NCI-H1694 treated with DMSO at 0.1 percent for 48 hours (cell line): Measurements from ENCODE around the gene CCR2.

Experiments
- DNase-seq: peaks from one replicate; lab custom pipeline; 2025; lab: John Stamatoyannopoulos, UW

Gene CCR2

DNA sequence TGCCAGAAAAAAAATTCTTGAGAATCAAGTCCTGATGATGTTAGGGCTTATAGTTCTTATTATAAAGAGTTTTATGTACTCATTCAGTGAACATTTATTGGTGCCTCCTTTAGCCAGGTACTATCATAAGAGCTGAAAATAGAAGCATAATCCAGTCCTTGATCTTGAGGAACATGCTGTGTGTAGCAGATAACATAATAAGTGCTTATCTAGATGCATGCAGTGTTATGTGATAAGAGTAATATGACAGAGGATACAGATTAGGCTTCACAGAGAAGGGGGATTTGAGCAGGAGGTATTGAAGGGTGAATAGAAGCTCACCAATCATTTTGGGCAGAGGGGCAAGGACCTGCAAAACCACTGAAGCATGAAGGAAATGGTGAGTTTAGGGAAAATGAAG lies 1.1 kb downstream of the CCR2 start:
- DNase-seq, result no peak

DNA sequence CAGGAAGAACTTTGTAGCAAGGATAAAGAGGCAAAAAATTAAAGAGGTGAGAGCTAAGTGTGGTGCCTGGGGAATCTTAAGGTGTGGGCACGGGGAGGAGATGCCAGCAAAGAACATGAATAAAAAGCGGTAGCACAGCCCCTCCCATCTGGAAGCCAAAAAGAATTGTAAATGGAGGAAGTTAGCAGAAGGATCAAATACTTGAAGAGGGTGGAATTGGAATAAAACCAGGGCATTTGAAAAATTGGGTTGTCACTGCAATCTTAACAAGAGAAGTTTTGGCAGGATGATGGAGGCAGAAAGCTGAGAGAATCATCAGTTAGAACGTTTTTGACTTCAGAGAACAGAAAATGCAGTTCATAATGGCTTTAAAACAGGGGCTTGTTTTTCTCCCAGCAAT lies 2.4 kb downstream of the CCR2 start:
- no peak for DNase-seq

DNA sequence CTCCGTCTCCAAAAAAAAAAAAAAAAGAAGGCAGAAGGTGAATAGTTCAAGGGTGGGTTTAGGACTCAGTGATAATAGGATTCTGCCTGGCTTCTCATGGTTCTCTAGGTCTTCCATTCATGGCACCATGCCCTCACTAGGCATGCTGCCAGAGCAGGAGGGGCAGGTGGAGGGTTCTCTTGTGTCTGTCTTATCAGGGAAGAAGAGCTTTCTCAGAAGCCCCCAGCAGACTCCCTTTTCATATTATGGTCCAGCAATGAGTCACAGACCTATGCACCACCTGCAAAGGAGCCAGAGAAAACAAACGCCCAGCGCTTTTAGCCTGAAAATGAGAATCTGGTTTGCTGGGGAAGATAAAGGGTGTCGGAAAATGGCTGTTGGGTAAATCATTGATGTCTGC lies 3.0 kb downstream of the CCR2 start:
- no peak for DNase-seq

GRCh38 chr3:46358466-46358865 lies 4.6 kb downstream of the CCR2 start:
- no peak for DNase-seq

- DNase-seq, result peak; percentile 43
Measured at GRCh38 chr3:46359733-46360493, 6.0 kb downstream of the CCR2 start.

DNA sequence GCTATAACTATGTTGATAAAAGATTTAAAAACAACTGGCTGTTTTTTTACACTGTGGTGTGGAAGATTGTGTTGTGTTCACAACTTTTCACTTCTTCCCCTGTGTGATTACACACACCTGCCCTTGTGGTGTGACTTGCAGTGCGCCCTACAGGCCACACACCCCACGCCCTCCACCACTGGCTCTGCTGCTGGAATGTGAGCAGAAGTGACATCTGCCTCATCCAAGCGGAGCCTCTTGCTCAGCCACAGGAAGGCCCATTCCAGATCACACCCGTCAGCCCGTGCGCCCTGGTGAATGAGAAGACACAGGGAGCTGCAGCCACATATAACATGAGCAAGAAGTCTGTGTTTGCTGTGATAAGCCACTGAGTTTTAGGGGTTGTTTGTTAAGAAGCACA lies 7.0 kb downstream of the CCR2 start:
- DNase-seq, result no peak

DNA sequence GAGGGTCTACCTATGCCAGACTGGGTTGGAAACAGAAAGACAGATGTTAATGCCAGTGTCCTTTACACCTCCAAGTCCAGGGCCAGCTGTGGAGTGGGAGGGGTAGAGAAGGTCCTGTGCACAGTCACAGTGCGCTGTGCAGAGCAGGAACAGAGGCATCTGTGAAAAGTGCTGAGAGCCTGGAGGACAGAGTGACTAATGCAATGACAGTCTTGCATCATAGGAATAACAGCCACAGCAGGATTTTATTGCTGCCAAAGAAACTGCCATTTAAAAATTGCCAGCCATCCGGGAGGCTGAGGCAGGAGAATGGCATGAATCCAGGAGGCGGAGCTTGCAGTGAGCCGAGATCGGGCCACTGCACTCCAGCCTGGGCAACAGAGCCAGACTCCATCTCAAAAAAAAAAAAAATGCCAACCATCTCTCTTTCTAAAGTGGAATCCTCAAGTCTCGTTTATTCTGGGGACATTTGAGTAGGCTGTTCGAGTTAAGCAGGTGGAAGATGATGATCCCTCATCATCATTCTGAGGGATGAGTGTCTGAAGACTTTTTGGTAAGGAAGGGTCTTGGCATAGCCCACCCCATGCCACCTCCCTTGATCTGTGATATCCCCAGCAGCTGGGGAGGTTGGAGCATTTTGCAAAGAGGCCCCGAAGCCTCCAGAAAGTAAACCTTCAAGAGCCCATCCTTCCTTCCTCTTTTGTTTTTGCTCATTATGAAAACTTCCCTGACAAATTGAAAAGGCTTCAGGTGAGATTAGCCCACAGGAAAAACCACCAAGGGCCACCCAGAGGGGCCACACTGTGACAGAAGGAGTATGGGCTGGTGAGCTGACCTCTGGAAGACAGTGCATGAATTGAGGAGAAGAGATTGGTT lies 7.7 kb downstream of the CCR2 start:
- no peak for DNase-seq

DNA sequence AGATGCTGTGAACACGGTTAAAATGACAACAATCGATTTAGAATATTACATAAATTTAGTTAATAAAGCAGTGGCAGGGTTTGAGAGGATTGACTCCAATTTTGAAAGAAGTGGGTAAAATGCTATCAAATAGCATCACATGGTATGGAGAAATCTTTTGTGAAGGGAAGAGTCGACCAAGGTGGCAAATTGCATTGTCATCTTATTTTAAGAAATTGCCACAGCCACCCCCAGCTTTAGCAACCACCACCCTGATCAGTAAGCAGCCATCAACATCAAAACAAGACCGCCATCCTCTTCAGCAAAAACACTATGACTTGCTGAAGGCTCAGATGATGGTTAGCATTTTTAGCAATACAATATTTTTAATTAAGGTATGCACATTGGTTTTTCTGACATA lies 11.1 kb downstream of the CCR2 start:
- DNase-seq, result no peak

- DNase-seq, result no peak
Measured at GRCh38 chr3:46365737-46366524, 12.0 kb downstream of the CCR2 start.

GRCh38 chr3:46367811-46368210 lies 13.9 kb downstream of the CCR2 start:
- no peak for DNase-seq

DNA sequence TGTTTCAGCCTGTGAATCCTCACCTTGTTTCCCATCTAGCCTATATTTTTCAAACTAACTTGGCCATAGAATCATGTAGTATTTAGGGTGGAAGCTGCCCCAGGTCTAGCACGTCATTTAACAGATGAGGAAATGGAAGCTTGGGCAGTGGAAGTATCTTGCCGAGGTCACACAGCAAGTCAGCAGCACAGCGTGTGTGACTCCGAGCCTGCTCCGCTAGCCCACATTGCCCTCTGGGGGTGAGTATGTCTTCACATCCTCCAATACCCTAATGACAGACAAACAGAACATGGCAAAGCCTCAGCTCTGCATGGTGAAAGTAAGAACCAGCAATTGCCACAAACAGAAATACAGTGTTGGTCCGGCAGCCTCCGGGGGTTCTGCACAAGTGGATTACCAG lies 14.7 kb downstream of the CCR2 start:
- no peak for DNase-seq

- DNase-seq, result no peak
Measured at GRCh38 chr3:46369151-46369550, 15.2 kb downstream of the CCR2 start.

- DNase-seq, result no peak
Measured at GRCh38 chr3:46369675-46370132, 15.8 kb downstream of the CCR2 start.

DNA sequence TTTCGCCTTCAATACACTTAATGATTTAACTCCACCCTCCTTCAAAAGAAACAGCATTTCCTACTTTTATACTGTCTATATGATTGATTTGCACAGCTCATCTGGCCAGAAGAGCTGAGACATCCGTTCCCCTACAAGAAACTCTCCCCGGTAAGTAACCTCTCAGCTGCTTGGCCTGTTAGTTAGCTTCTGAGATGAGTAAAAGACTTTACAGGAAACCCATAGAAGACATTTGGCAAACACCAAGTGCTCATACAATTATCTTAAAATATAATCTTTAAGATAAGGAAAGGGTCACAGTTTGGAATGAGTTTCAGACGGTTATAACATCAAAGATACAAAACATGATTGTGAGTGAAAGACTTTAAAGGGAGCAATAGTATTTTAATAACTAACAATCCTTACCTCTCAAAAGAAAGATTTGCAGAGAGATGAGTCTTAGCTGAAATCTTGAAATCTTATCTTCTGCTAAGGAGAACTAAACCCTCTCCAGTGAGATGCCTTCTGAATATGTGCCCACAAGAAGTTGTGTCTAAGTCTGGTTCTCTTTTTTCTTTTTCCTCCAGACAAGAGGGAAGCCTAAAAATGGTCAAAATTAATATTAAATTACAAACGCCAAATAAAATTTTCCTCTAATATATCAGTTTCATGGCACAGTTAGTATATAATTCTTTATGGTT lies 17.1 kb downstream of the CCR2 start, which contains the start of gene CCR5:
CCR5 (plus strand) TSS at position 108 of the 680 bp plus-strand sequence. CDS start 1,957 bp downstream, outside the sequence.
- no peak for DNase-seq

- no peak for DNase-seq
Measured at GRCh38 chr3:46371519-46372340, 17.8 kb downstream of the CCR2 start.

- no peak for DNase-seq
Measured at GRCh38 chr3:46372492-46373359, 18.8 kb downstream of the CCR2 start.

DNA sequence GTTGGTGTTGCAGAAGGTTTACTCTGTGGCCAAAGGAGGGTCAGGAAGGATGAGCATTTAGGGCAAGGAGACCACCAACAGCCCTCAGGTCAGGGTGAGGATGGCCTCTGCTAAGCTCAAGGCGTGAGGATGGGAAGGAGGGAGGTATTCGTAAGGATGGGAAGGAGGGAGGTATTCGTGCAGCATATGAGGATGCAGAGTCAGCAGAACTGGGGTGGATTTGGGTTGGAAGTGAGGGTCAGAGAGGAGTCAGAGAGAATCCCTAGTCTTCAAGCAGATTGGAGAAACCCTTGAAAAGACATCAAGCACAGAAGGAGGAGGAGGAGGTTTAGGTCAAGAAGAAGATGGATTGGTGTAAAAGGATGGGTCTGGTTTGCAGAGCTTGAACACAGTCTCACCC lies 20.8 kb downstream of the CCR2 start:
- DNase-seq, result no peak

DNA sequence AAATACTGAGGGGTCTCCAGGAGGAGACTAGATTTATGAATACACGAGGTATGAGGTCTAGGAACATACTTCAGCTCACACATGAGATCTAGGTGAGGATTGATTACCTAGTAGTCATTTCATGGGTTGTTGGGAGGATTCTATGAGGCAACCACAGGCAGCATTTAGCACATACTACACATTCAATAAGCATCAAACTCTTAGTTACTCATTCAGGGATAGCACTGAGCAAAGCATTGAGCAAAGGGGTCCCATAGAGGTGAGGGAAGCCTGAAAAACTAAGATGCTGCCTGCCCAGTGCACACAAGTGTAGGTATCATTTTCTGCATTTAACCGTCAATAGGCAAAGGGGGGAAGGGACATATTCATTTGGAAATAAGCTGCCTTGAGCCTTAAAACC lies 21.3 kb downstream of the CCR2 start:
- DNase-seq, result no peak

DNA sequence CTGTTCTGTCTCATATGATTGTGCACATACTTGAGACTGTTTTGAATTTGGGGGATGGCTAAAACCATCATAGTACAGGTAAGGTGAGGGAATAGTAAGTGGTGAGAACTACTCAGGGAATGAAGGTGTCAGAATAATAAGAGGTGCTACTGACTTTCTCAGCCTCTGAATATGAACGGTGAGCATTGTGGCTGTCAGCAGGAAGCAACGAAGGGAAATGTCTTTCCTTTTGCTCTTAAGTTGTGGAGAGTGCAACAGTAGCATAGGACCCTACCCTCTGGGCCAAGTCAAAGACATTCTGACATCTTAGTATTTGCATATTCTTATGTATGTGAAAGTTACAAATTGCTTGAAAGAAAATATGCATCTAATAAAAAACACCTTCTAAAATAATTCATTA lies 21.9 kb downstream of the CCR2 start:
- no peak for DNase-seq

- no peak for DNase-seq
Measured at GRCh38 chr3:46378426-46378942, 24.6 kb downstream of the CCR2 start.
